CD8-positive, alpha-beta memory T cell (primary cell): ENCODE data around the gene CALN1. TPM values are rescaled to one million over a fixed set of nuclear protein-coding genes. Genes with fewer than 3 reads are reported as not detected.

Experiments used
- CTCF ChIA-PET: fragments of 350-600 bp; sonication (Branson Sonifier 250); formaldehyde crosslinking; loops from one replicate; lab custom pipeline; 2021; ENCODE audit warnings: antibody characterized with exemption; lab: Charles Lee
- POLR2A ChIA-PET: fragments of 350-600 bp; sonication (Branson Sonifier 250); formaldehyde crosslinking; loops from one replicate; lab custom pipeline; 2021; ENCODE audit warnings: antibody characterized with exemption; lab: Charles Lee
- DNase-seq, 5 donors: peaks; one replicate each; pipeline versions ENCODE4 v3.0.0 to v3.0.0-alpha.2; 2020 to 2022; ENCODE audit warnings: mixed read lengths in 1 of 5
- H3K27ac ChIP-seq: one replicate; pipeline ENCODE4 v1.7.0; 2013; ENCODE audit warnings: low read depth, mild to moderate bottlenecking, low read length, moderate library complexity
- H3K27me3 ChIP-seq: 2 replicates; pipeline ENCODE4 v1.7.0; 2013; ENCODE audit warnings: low read length, mild to moderate bottlenecking; ENCODE audit not compliant: insufficient read depth, poor library complexity, severe bottlenecking
- H3K36me3 ChIP-seq: 2 replicates; pipeline ENCODE4 v1.7.0; 2013; ENCODE audit warnings: mild to moderate bottlenecking, low read length, moderate library complexity; ENCODE audit not compliant: insufficient read depth
- H3K4me1 ChIP-seq: 2 replicates; pipeline ENCODE4 v1.7.0; 2013; ENCODE audit warnings: mild to moderate bottlenecking, low read length, moderate library complexity; ENCODE audit not compliant: insufficient read depth
- H3K4me3 ChIP-seq: 2 replicates; pipeline ENCODE4 v1.7.0; 2013; ENCODE audit warnings: mild to moderate bottlenecking, low read length
- H3K9me3 ChIP-seq: 2 replicates; pipeline ENCODE4 v1.7.0; 2013; ENCODE audit warnings: mild to moderate bottlenecking, low read length
- H3K27ac Mint-ChIP-seq, 8 donors: one replicate each; pipeline ENCODE4 v1.8.0; 2020 to 2021; ENCODE audit warnings: mixed read lengths in 8 of 8, mild to moderate bottlenecking in 6 of 8, inconsistent platforms in 3 of 8, moderate library complexity in 3 of 8
- H3K27me3 Mint-ChIP-seq, 2 donors: one replicate each; pipeline ENCODE4 v1.8.0; 2020 to 2021; ENCODE audit warnings: mixed read lengths in 2 of 2, mild to moderate bottlenecking in 1 of 2, moderate library complexity in 1 of 2
- H3K36me3 Mint-ChIP-seq, 3 donors: one replicate each; pipeline ENCODE4 v1.8.0; 2020 to 2021; ENCODE audit warnings: mixed read lengths in 3 of 3, inconsistent platforms in 1 of 3, mild to moderate bottlenecking in 1 of 3
- H3K4me1 Mint-ChIP-seq, 3 donors: one replicate each; pipeline ENCODE4 v1.8.0; 2020 to 2021; ENCODE audit warnings: mixed read lengths in 3 of 3, inconsistent platforms in 1 of 3, mild to moderate bottlenecking in 1 of 3
- H3K4me3 Mint-ChIP-seq, 7 donors: one replicate each; pipeline ENCODE4 v1.8.0; 2020 to 2021; ENCODE audit warnings: mixed read lengths in 7 of 7, mild to moderate bottlenecking in 6 of 7, moderate library complexity in 4 of 7, inconsistent platforms in 2 of 7
- H3K9me3 Mint-ChIP-seq, 5 donors: one replicate each; pipeline ENCODE4 v1.8.0; 2020 to 2022; ENCODE audit warnings: mixed read lengths in 5 of 5, mild to moderate bottlenecking in 3 of 5, moderate library complexity in 2 of 5, inconsistent platforms in 1 of 5
- polyA plus RNA-seq: library from polyadenylated mRNA; unstranded; fragments of 300-500 nt; fragmentation: Illumina TruSeq; gene quantifications from one replicate; pipeline ENCODE4 v1.2.3, GENCODE V29; 2021
- total RNA-seq, 2 experiments: library from RNA; stranded (reverse); gene quantifications; one replicate each; pipeline ENCODE4 v1.2.3, GENCODE V29; 2021

CALN1 gene
- total and polyA plus RNA-seq, 3 experiments from 2014 or later: not detected

DNA sequence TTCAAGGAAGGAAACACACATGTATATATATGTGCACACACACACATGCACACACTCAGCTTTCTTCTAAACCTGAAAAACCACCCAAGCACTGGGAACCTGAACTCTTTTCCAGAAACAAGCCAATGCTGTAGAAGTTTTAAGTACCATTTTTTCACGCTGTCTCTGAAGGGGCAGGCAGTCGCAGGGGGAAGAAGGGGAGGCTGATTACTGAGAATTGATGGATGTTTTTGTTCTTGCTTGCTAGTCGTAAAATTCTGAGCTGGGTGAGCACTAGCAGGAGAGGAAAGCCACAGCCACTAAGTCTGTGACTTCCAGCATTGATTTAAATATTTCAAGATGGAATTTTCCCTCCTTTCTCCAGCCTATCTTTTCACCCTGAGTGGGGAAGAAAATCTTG lies 391.8 kb downstream of the CALN1 start:
- Mint-ChIP-seq H3K9me3 (peaks cover 0 to 17% (median 10%) of the 10 kb centered on the region in 5 donors), H3K4me3 (no peak overlapping the region), H3K36me3 (peaks cover 0 to 3% (median 0%) of the 10 kb centered on the region in 3 donors), H3K4me1 (no peaks in the 10 kb centered on the region), H3K27ac (no peak overlapping the region), H3K27me3 (peaks cover 0 to 2% of the 10 kb centered on the region in 2 donors)
- Histone ChIP-seq H3K4me1 (no peaks in the 10 kb centered on the region), H3K4me3 (no peak overlapping the region), H3K27me3 (no peaks in the 10 kb centered on the region), H3K9me3 (no peaks in the 10 kb centered on the region), H3K36me3 (no peaks in the 10 kb centered on the region), H3K27ac (no peak overlapping the region)
- no peak for DNase-seq
- ChIA-PET POLR2A (no interaction called here), CTCF (no interaction called here)

- no peaks in the 10 kb centered on the region for H3K27me3 ChIP-seq
- H3K4me1 Mint-ChIP-seq: no peaks in the 10 kb centered on the region
- no peak overlapping the region for H3K27ac Mint-ChIP-seq
- no peaks in the 10 kb centered on the region for H3K4me1 ChIP-seq
- no peak for DNase-seq
- H3K36me3 Mint-ChIP-seq: peaks cover 0 to 3% (median 0%) of the 10 kb centered on the region in 3 donors
- no peak overlapping the region for H3K27ac ChIP-seq
- H3K9me3 Mint-ChIP-seq: peaks cover 0 to 17% (median 10%) of the 10 kb centered on the region in 5 donors
- peaks cover 0 to 2% of the 10 kb centered on the region in 2 donors for H3K27me3 Mint-ChIP-seq
- ChIA-PET CTCF (no interaction called here), POLR2A (no interaction called here)
- no peaks in the 10 kb centered on the region for H3K9me3 ChIP-seq
- H3K4me3 Mint-ChIP-seq: no peak overlapping the region
- H3K4me3 ChIP-seq: no peak overlapping the region
- H3K36me3 ChIP-seq: no peaks in the 10 kb centered on the region
Observed at GRCh38 chr7:72019436-72019835, 392.7 kb downstream of the CALN1 start.

GRCh38 chr7:72017756-72018155 lies 394.4 kb downstream of the CALN1 start:
- Histone ChIP-seq H3K9me3 (no peaks in the 10 kb centered on the region), H3K4me3 (no peak overlapping the region), H3K27me3 (no peaks in the 10 kb centered on the region), H3K36me3 (no peaks in the 10 kb centered on the region), H3K27ac (no peak overlapping the region), H3K4me1 (no peaks in the 10 kb centered on the region)
- ChIA-PET POLR2A (no interaction called here), CTCF (no interaction called here)
- H3K4me3 Mint-ChIP-seq: no peak overlapping the region
- H3K27me3 Mint-ChIP-seq: peaks cover 0 to 2% of the 10 kb centered on the region in 2 donors
- H3K9me3 Mint-ChIP-seq: peaks cover 0 to 16% (median 6%) of the 10 kb centered on the region in 5 donors
- H3K4me1 Mint-ChIP-seq: no peaks in the 10 kb centered on the region
- no peak for DNase-seq
- no peak overlapping the region for H3K27ac Mint-ChIP-seq
- H3K36me3 Mint-ChIP-seq: peaks cover 0 to 3% (median 0%) of the 10 kb centered on the region in 3 donors

DNA sequence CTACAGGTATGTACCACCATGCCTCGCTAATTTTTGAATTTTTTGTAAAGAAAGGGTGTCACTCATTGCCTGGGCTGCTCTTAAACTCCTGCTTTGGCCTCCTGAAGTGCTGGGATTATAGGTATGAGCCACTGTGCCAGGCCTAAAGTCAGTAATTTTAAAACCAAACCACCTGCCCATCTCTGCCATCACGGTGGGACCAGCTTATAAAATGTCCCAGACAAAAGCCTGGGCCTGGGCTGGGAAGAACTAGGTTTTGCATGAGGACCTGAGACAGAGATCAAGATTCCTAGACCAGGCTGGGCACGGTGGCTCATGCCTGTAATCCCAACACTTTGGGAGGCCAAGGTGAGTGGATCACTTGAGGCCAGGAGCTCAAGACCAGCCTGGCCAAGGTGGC lies 395.6 kb downstream of the CALN1 start:
- Histone ChIP-seq H3K27ac (no peak overlapping the region), H3K4me1 (no peaks in the 10 kb centered on the region), H3K27me3 (no peaks in the 10 kb centered on the region), H3K36me3 (no peaks in the 10 kb centered on the region), H3K4me3 (no peak overlapping the region), H3K9me3 (no peaks in the 10 kb centered on the region)
- ChIA-PET CTCF (no interaction called here), POLR2A (no interaction called here)
- Mint-ChIP-seq H3K4me1 (no peaks in the 10 kb centered on the region), H3K4me3 (no peak overlapping the region), H3K9me3 (peaks cover 0 to 10% (median 4%) of the 10 kb centered on the region in 5 donors), H3K27ac (no peak overlapping the region), H3K36me3 (no peaks in the 10 kb centered on the region), H3K27me3 (peaks cover 0 to under 1% of the 10 kb centered on the region in 2 donors)
- DNase-seq: no peak

DNA sequence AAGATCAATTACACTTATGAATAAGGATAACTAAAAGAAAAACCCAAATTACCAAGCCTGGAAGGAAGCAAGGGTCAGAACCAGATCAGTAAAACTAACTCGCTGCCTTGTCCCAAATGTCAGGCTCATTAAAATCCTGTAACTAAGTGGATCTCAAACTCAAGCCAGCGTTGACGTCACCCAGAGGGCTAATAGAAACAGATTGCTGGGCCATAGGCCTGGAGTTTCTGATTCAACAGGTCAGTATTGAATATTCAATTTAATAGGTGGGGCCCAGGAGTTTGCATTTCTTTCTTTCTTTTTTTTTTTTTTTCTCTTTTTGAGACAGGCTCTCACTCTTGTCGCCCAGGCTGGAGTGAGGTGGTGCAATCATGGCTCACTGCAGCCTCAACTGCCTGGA lies 397.0 kb downstream of the CALN1 start:
- DNase-seq: no peak
- H3K27me3 ChIP-seq: no peaks in the 10 kb centered on the region
- Mint-ChIP-seq H3K27me3 (no peaks in the 10 kb centered on the region), H3K4me1 (no peaks in the 10 kb centered on the region), H3K9me3 (peaks cover 0 to 8% (median 6%) of the 10 kb centered on the region in 5 donors), H3K27ac (no peak overlapping the region), H3K36me3 (no peaks in the 10 kb centered on the region), H3K4me3 (no peak overlapping the region)
- no peaks in the 10 kb centered on the region for H3K9me3 ChIP-seq
- H3K4me3 ChIP-seq: no peak overlapping the region
- H3K4me1 ChIP-seq: no peaks in the 10 kb centered on the region
- CTCF ChIA-PET: no interaction called here
- H3K27ac ChIP-seq: no peak overlapping the region
- H3K36me3 ChIP-seq: no peaks in the 10 kb centered on the region
- POLR2A ChIA-PET: no interaction called here

DNA sequence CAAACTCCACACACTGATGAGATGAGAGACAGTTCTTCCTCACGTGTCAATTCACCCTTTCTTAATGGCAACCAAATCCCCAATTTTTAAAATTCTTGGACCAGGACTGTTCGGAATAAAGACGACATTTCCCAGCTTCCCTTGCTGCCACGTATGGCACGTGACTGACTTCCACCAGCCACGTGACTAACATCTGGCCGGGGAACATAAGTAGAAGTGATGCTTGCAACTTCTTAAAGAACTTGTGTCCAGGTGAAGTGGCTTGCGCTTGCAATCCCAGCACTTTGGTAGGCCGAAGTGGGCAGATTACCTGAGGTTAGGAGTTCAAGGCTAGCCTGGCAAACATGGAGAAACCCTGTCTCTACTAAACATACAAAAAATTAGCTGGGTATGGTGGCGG lies 405.1 kb downstream of the CALN1 start:
- Histone ChIP-seq H3K4me3 (no peak overlapping the region), H3K9me3 (no peaks in the 10 kb centered on the region), H3K27me3 (no peaks in the 10 kb centered on the region), H3K27ac (no peak overlapping the region), H3K36me3 (no peaks in the 10 kb centered on the region), H3K4me1 (no peaks in the 10 kb centered on the region)
- Mint-ChIP-seq H3K27me3 (no peaks in the 10 kb centered on the region), H3K4me1 (no peaks in the 10 kb centered on the region), H3K4me3 (no peak overlapping the region), H3K27ac (no peak overlapping the region), H3K9me3 (peaks cover 0 to 15% (median 3%) of the 10 kb centered on the region in 5 donors), H3K36me3 (no peaks in the 10 kb centered on the region)
- ChIA-PET POLR2A (no interaction called here), CTCF (no interaction called here)
- DNase-seq: no peak

- CTCF ChIA-PET: no interaction called here
Observed at GRCh38 chr7:72003236-72003635, 408.9 kb downstream of the CALN1 start.

GRCh38 chr7:71996141-71996540 lies 416.0 kb downstream of the CALN1 start:
- no peak for DNase-seq
- no peak overlapping the region for H3K4me3 ChIP-seq
- H3K36me3 ChIP-seq: no peaks in the 10 kb centered on the region
- Mint-ChIP-seq H3K9me3 (peaks cover 4 to 19% (median 6%) of the 10 kb centered on the region in 5 donors), H3K27me3 (no peaks in the 10 kb centered on the region), H3K36me3 (no peaks in the 10 kb centered on the region), H3K4me1 (no peaks in the 10 kb centered on the region), H3K27ac (no peak overlapping the region), H3K4me3 (no peak overlapping the region)
- H3K27ac ChIP-seq: no peak overlapping the region
- ChIA-PET POLR2A (no interaction called here), CTCF (no interaction called here)
- H3K9me3 ChIP-seq: no peaks in the 10 kb centered on the region
- H3K27me3 ChIP-seq: no peaks in the 10 kb centered on the region
- H3K4me1 ChIP-seq: no peaks in the 10 kb centered on the region

More at GRCh38 chr7:72003236-72003635, 408.9 kb downstream of the CALN1 start:
- Histone ChIP-seq H3K27me3 (no peaks in the 10 kb centered on the region), H3K36me3 (no peaks in the 10 kb centered on the region), H3K9me3 (no peaks in the 10 kb centered on the region), H3K4me1 (no peaks in the 10 kb centered on the region), H3K4me3 (no peak overlapping the region), H3K27ac (no peak overlapping the region)
- no peak overlapping the region for H3K4me3 Mint-ChIP-seq
- no peak for DNase-seq
- no peaks in the 10 kb centered on the region for H3K27me3 Mint-ChIP-seq
- no peak overlapping the region for H3K27ac Mint-ChIP-seq
- H3K36me3 Mint-ChIP-seq: no peaks in the 10 kb centered on the region
- H3K4me1 Mint-ChIP-seq: no peaks in the 10 kb centered on the region
- POLR2A ChIA-PET: no interaction called here
- H3K9me3 Mint-ChIP-seq: peaks cover 0 to 25% (median 6%) of the 10 kb centered on the region in 5 donors

GRCh38 chr7:71995111-71995510 lies 417.0 kb downstream of the CALN1 start:
- ChIA-PET POLR2A (no interaction called here), CTCF (no interaction called here)
- no peaks in the 10 kb centered on the region for H3K4me1 Mint-ChIP-seq
- peaks cover 4 to 19% (median 6%) of the 10 kb centered on the region in 5 donors for H3K9me3 Mint-ChIP-seq
- no peaks in the 10 kb centered on the region for H3K36me3 ChIP-seq
- no peaks in the 10 kb centered on the region for H3K36me3 Mint-ChIP-seq
- no peaks in the 10 kb centered on the region for H3K27me3 ChIP-seq
- H3K4me3 ChIP-seq: no peak overlapping the region
- no peak overlapping the region for H3K4me3 Mint-ChIP-seq
- H3K9me3 ChIP-seq: no peaks in the 10 kb centered on the region
- no peak overlapping the region for H3K27ac Mint-ChIP-seq
- no peaks in the 10 kb centered on the region for H3K27me3 Mint-ChIP-seq
- no peaks in the 10 kb centered on the region for H3K4me1 ChIP-seq
- no peak for DNase-seq
- no peak overlapping the region for H3K27ac ChIP-seq
